Gastroesophageal sphincter (tissue), 3 donors: ENCODE data around the gene CYP4V2.

ENCODE experiments used
- EP300 ChIP-seq: sonication (generic); formaldehyde crosslinking; IDR thresholded peaks from one replicate; pipeline ENCODE4 v1.6.1; 2017; ENCODE audit warnings: antibody characterized with exemption, mild to moderate bottlenecking
- POLR2AphosphoS5 ChIP-seq: sonication (generic); formaldehyde crosslinking; IDR thresholded peaks from one replicate; pipeline ENCODE4 v1.6.1; 2017; ENCODE audit warnings: antibody characterized with exemption
- TF ChIP-seq, protein P1 (sequence below), 4 experiments: fragments of 200-600 bp in 2 of 4; fragments of 450-650 bp in 2 of 4; sonication (generic) in 1 of 4; IDR thresholded peaks; one replicate each; pipeline ENCODE4 v1.5.1; 2017 to 2019; ENCODE audit warnings: antibody characterized with exemption in 4 of 4, mild to moderate bottlenecking in 2 of 4, moderate library complexity in 2 of 4

DNA sequence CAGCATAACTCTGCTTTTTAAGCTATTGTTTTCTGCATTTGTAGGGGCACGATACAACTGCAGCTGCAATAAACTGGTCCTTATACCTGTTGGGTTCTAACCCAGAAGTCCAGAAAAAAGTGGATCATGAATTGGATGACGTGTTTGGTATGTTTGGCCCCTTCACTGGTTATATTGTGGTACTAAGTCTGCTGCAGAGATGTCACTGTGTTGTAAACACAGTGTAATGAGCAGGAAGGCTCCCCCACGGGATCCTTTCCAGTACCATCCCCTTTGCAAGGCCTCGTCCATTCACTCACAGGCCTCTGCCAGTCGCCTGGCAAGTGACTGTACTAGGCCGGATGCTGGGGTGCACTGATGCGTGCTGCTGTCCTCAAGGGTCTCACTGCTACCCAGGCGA lies 13.8 kb downstream of the CYP4V2 start:
- TF ChIP-seq, protein P1, sequence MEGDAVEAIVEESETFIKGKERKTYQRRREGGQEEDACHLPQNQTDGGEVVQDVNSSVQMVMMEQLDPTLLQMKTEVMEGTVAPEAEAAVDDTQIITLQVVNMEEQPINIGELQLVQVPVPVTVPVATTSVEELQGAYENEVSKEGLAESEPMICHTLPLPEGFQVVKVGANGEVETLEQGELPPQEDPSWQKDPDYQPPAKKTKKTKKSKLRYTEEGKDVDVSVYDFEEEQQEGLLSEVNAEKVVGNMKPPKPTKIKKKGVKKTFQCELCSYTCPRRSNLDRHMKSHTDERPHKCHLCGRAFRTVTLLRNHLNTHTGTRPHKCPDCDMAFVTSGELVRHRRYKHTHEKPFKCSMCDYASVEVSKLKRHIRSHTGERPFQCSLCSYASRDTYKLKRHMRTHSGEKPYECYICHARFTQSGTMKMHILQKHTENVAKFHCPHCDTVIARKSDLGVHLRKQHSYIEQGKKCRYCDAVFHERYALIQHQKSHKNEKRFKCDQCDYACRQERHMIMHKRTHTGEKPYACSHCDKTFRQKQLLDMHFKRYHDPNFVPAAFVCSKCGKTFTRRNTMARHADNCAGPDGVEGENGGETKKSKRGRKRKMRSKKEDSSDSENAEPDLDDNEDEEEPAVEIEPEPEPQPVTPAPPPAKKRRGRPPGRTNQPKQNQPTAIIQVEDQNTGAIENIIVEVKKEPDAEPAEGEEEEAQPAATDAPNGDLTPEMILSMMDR (IDR thresholded peaks at IDR 0.05) = no peak
- no peak for TF ChIP-seq EP300
- TF ChIP-seq POLR2AphosphoS5 = no peak
